ENCODE data around the gene NUP62. TPM values are rescaled to one million over a fixed set of nuclear protein-coding genes. Genes with fewer than 3 reads are reported as not detected.

The NUP62 gene
- 19.8 and 20.2 TPM in 2 replicates for total RNA-seq

DNA sequence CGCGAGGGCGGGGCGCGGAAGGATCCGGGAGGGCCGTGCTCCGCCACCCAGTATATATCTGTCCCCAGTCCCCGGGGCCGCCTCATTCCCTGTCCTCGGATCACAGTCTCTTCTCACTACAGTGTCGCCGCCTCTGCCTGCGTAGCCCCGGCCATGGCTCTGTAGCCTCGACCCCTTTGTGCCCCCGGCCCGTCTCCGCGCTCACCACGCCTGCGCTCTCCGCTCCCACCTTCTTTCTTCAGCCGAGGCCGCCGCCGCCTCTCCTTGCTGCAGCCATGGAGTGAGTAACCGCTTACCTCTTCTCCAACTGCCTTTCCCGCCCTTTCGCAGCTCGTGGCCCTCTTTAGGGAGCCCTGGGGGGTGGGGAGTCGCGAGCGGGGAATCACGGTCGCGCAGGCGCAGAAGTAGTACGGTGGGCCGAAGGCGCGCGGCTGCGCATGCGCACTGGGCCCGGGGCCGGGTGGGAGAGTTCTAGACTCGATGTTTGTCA, at the start of gene NUP62, which contains the start of gene ATF5:
NUP62 (minus strand) TSS at position 384 of the 490 bp plus-strand sequence. CDS start 19,697 bp downstream, outside the sequence.
ATF5 (plus strand) TSS at position 85 of the 490 bp plus-strand sequence. CDS start 1,646 bp downstream, outside the sequence.

GRCh38 chr19:49960980-49961379, 31.7 kb upstream of the NUP62 start, which contains the start of gene SIGLEC11:
Gene SIGLEC11 (minus strand): TSS chr19:49961172. CDS start chr19:49961081, 91 bp downstream.

GRCh38 chr19:49896863-49897621, 32.3 kb downstream of the NUP62 start, which contains the start of gene IL4I1:
Gene IL4I1 (minus strand): TSS chr19:49896887. CDS start chr19:49896160, 727 bp downstream.

GRCh38 chr19:49877020-49877878, 52.1 kb downstream of the NUP62 start, which contains the start of the genes AKT1S1 and TBC1D17:
Gene AKT1S1 (minus strand): TSS chr19:49877355. CDS start chr19:49873295, 4,060 bp downstream.
Gene TBC1D17 (plus strand): TSS chr19:49877702. CDS start chr19:49877724, 22 bp downstream.

GRCh38 chr19:49866933-49867782, 62.1 kb downstream of the NUP62 start, which contains the start of gene PNKP:
Gene PNKP (minus strand): TSS chr19:49867576. CDS start chr19:49867204, 372 bp downstream.

Other genes with a start within 250 kb of the NUP62 start
- gene ADM5, start 239.9 kb downstream of the NUP62 start, total RNA-seq, result 0.64 and 0.72 TPM in 2 replicates
- 1.4 and 1.9 TPM in 2 replicates for gene CPT1C, start 238.4 kb downstream of the NUP62 start, total RNA-seq
- gene TSKS, start 166.2 kb downstream of the NUP62 start, total RNA-seq, result not detected in 2 replicates
- gene AP2A1, start 162.5 kb downstream of the NUP62 start, total RNA-seq, result 39.2 and 39.5 TPM in 2 replicates
- 8.5 and 22.9 TPM in 2 replicates for gene FUZ, start 116.2 kb downstream of the NUP62 start, total RNA-seq
- 14.0 and 15.6 TPM in 2 replicates for gene MED25, start 111.2 kb downstream of the NUP62 start, total RNA-seq
- 24.7 and 38.1 TPM in 2 replicates for gene PTOV1, start 78.3 kb downstream of the NUP62 start, total RNA-seq
- 31.5 and 34.7 TPM in 2 replicates for gene PNKP, start 61.9 kb downstream of the NUP62 start, total RNA-seq
- gene AKT1S1, start 52.1 kb downstream of the NUP62 start, total RNA-seq, result 2.8 and 5.3 TPM in 2 replicates
- 3.4 and 3.9 TPM in 2 replicates for gene TBC1D17, start 51.8 kb downstream of the NUP62 start, total RNA-seq
- gene IL4I1, start 32.6 kb downstream of the NUP62 start, total RNA-seq, result 0.21 and 4.8 TPM in 2 replicates
- 1.3 and 3.4 TPM in 2 replicates for gene ATF5, start 299 bp downstream of the NUP62 start, total RNA-seq
- gene SIGLEC11, start 31.7 kb upstream of the NUP62 start, total RNA-seq, result not detected in 2 replicates
- 19.8 and 21.3 TPM in 2 replicates for gene VRK3, start 95.9 kb upstream of the NUP62 start, total RNA-seq
- gene ZNF473, start 96.5 kb upstream of the NUP62 start, total RNA-seq, result 4.6 and 11.7 TPM in 2 replicates
- not detected in 2 replicates for gene IZUMO2, start 233.8 kb upstream of the NUP62 start, total RNA-seq